WI38 (cell line): ENCODE results near the gene OR6T1.

ENCODE experiments used
- H3K4me3 ChIP-seq: 2 replicates; pipeline ENCODE4 v1.5.1; 2011; ENCODE audit warnings: low read depth, mild to moderate bottlenecking, control low read depth, low read length
- CTCF ChIP-seq: IDR thresholded peaks from 2 replicates; pipeline ENCODE4 v1.5.1; 2012; ENCODE audit warnings: low read depth, mild to moderate bottlenecking, control low read depth, low read length

OR6T1 gene

GRCh38 chr11:123942413-123942812 is 1.2 kb downstream of the OR6T1 start:
- no peak for TF ChIP-seq CTCF
- H3K4me3 ChIP-seq, result no peak overlapping the region

- H3K4me3 ChIP-seq, result no peak within 1 kb of the TSS
- TF ChIP-seq CTCF, result no peak
These were observed 4.3 kb downstream of the OR6T1 start, which contains the start of gene OR4D5 for GRCh38 chr11:123939317-123939716. Gene OR4D5 (plus strand): TSS chr11:123939617. CDS start chr11:123939617, 0 bp downstream.

GRCh38 chr11:123924027-123924426 is 19.6 kb downstream of the OR6T1 start:
- no peak overlapping the region for H3K4me3 ChIP-seq

GRCh38 chr11:123920943-123921342 is 22.7 kb downstream of the OR6T1 start:
- TF ChIP-seq CTCF, result no peak
- no peak overlapping the region for H3K4me3 ChIP-seq

More at GRCh38 chr11:123924027-123924426, 19.6 kb downstream of the OR6T1 start:
- no peak for TF ChIP-seq CTCF

GRCh38 chr11:123905826-123906225 is 37.8 kb downstream of the OR6T1 start:
- TF ChIP-seq CTCF, result no peak

GRCh38 chr11:123904932-123905331 is 38.7 kb downstream of the OR6T1 start:
- H3K4me3 ChIP-seq, result no peak overlapping the region
- TF ChIP-seq CTCF, result no peak

More at GRCh38 chr11:123905826-123906225, 37.8 kb downstream of the OR6T1 start:
- H3K4me3 ChIP-seq, result no peak overlapping the region

GRCh38 chr11:123903932-123904331 is 39.7 kb downstream of the OR6T1 start:
- no peak overlapping the region for H3K4me3 ChIP-seq
- TF ChIP-seq CTCF, result no peak
